ENCODE data around the gene KLK7.

The KLK7 gene

GRCh38 chr19:51009061-51009891 lies 25.6 kb upstream of the KLK7 start:
- no peak overlapping the region for H3K4me3 ChIP-seq (ENCODE audit: low read depth, low read length)
- DNase-seq (ENCODE audit: low read depth), result no peak
- TF ChIP-seq MAX (IDR thresholded peaks at IDR 0.05; ENCODE audit: low read depth, low read length), result no peak
- no peak for TF ChIP-seq POLR2A (IDR thresholded peaks at IDR 0.05; ENCODE audit: extremely low read depth, insufficient read length)
- TF ChIP-seq CTCF (IDR thresholded peaks at IDR 0.05; ENCODE audit: low read depth, low read length), result no peak
- no peak for TF ChIP-seq MYC (IDR thresholded peaks at IDR 0.05; ENCODE audit: low read depth, low read length)

GRCh38 chr19:51007488-51007887 lies 23.8 kb upstream of the KLK7 start:
- TF ChIP-seq MAX (IDR thresholded peaks at IDR 0.05; ENCODE audit: low read depth, low read length) (no peak), MYC (IDR thresholded peaks at IDR 0.05; ENCODE audit: low read depth, low read length) (no peak), CTCF (IDR thresholded peaks at IDR 0.05; ENCODE audit: low read depth, low read length) (no peak), POLR2A (IDR thresholded peaks at IDR 0.05; ENCODE audit: extremely low read depth, insufficient read length) (no peak)
- no peak for DNase-seq (ENCODE audit: low read depth)

GRCh38 chr19:51006406-51006805 lies 22.7 kb upstream of the KLK7 start:
- H3K4me3 ChIP-seq (ENCODE audit: low read depth, low read length), result no peak overlapping the region
- no peak for TF ChIP-seq MYC (IDR thresholded peaks at IDR 0.05; ENCODE audit: low read depth, low read length)
- no peak for TF ChIP-seq POLR2A (IDR thresholded peaks at IDR 0.05; ENCODE audit: extremely low read depth, insufficient read length)
- TF ChIP-seq CTCF (IDR thresholded peaks at IDR 0.05; ENCODE audit: low read depth, low read length), result no peak
- TF ChIP-seq MAX (IDR thresholded peaks at IDR 0.05; ENCODE audit: low read depth, low read length), result no peak
- no peak for DNase-seq (ENCODE audit: low read depth)

More at GRCh38 chr19:51007488-51007887, 23.8 kb upstream of the KLK7 start:
- no peak overlapping the region for H3K4me3 ChIP-seq (ENCODE audit: low read depth, low read length)

- no peak for TF ChIP-seq MAX (IDR thresholded peaks at IDR 0.05; ENCODE audit: low read depth, low read length)
- no peak for TF ChIP-seq MYC (IDR thresholded peaks at IDR 0.05; ENCODE audit: low read depth, low read length)
- no peak for DNase-seq (ENCODE audit: low read depth)
- H3K4me3 ChIP-seq (ENCODE audit: low read depth, low read length), result no peak overlapping the region
These were observed 21.5 kb upstream of the KLK7 start for GRCh38 chr19:51005248-51005647.

GRCh38 chr19:51003316-51003715 lies 19.6 kb upstream of the KLK7 start:
- TF ChIP-seq MAX (IDR thresholded peaks at IDR 0.05; ENCODE audit: low read depth, low read length) (no peak), POLR2A (IDR thresholded peaks at IDR 0.05; ENCODE audit: extremely low read depth, insufficient read length) (no peak), MYC (IDR thresholded peaks at IDR 0.05; ENCODE audit: low read depth, low read length) (no peak)
- no peak overlapping the region for H3K4me3 ChIP-seq (ENCODE audit: low read depth, low read length)
- DNase-seq (ENCODE audit: low read depth), result no peak

- H3K4me3 ChIP-seq (ENCODE audit: low read depth, low read length), result no peak overlapping the region
- DNase-seq (ENCODE audit: low read depth), result peak; percentile 25
- TF ChIP-seq MYC (IDR thresholded peaks at IDR 0.05; ENCODE audit: low read depth, low read length), result no peak
- no peak for TF ChIP-seq POLR2A (IDR thresholded peaks at IDR 0.05; ENCODE audit: extremely low read depth, insufficient read length)
- no peak for TF ChIP-seq CTCF (IDR thresholded peaks at IDR 0.05; ENCODE audit: low read depth, low read length)
- TF ChIP-seq MAX (IDR thresholded peaks at IDR 0.05; ENCODE audit: low read depth, low read length), result no peak
These were observed 19.0 kb upstream of the KLK7 start for GRCh38 chr19:51002542-51003311.

Data from NB4 (cell line).